ENCODE measurements around the gene ATF4. TPM values are rescaled to one million over a fixed set of nuclear protein-coding genes. Genes with fewer than 3 reads are reported as not detected.

The ATF4 gene
- total RNA-seq, 1 experiment from 2014 or later, result 900 TPM

GRCh38 chr22:39560127-39560526, 39.8 kb downstream of the ATF4 start:
- in situ Hi-C loops (cut with HindIII; ENCODE audit: low pct_unique_long_range_greater_than_20kb, low sequenced_read_pairs), result loop anchor here (25.0 kb wide), 1 partner anchor 452 kb away; no protein-coding TSS in a partner anchor
- DNase-seq (ENCODE audit: low read depth, low spot score), result no peak

- in situ Hi-C loops (cut with HindIII; ENCODE audit: low pct_unique_long_range_greater_than_20kb, low sequenced_read_pairs), result loop anchor here (25.0 kb wide), 1 partner anchor 449 kb away; no protein-coding TSS in a partner anchor
These were observed 42.6 kb downstream of the ATF4 start for GRCh38 chr22:39562839-39563489.

GRCh38 chr22:39563571-39564428, 43.4 kb downstream of the ATF4 start:
- in situ Hi-C loops (cut with HindIII; ENCODE audit: low pct_unique_long_range_greater_than_20kb, low sequenced_read_pairs), result loop anchor here (25.0 kb wide), 1 partner anchor 449 kb away; no protein-coding TSS in a partner anchor
- no peak for DNase-seq (ENCODE audit: low read depth, low spot score)

More at GRCh38 chr22:39562839-39563489, 42.6 kb downstream of the ATF4 start:
- DNase-seq (ENCODE audit: low read depth, low spot score), result no peak

GRCh38 chr22:39565414-39565944, 45.1 kb downstream of the ATF4 start:
- DNase-seq (ENCODE audit: low read depth, low spot score), result no peak
- in situ Hi-C loops (cut with HindIII; ENCODE audit: low pct_unique_long_range_greater_than_20kb, low sequenced_read_pairs), result loop anchor here (25.0 kb wide), 1 partner anchor 447 kb away; no protein-coding TSS in a partner anchor

- no peak for DNase-seq (ENCODE audit: low read depth, low spot score)
- in situ Hi-C loops (cut with HindIII; ENCODE audit: low pct_unique_long_range_greater_than_20kb, low sequenced_read_pairs), result loop anchor here (25.0 kb wide), 1 partner anchor 445 kb away; no protein-coding TSS in a partner anchor
These were observed 47.0 kb downstream of the ATF4 start for GRCh38 chr22:39567135-39567946.

- in situ Hi-C loops (cut with HindIII; ENCODE audit: low pct_unique_long_range_greater_than_20kb, low sequenced_read_pairs), result loop anchor here (25.0 kb wide), 1 partner anchor 444 kb away; no protein-coding TSS in a partner anchor
These were observed 48.1 kb downstream of the ATF4 start for GRCh38 chr22:39568278-39568981.

GRCh38 chr22:39569066-39569465, 48.7 kb downstream of the ATF4 start:
- DNase-seq (ENCODE audit: low read depth, low spot score), result no peak
- in situ Hi-C loops (cut with HindIII; ENCODE audit: low pct_unique_long_range_greater_than_20kb, low sequenced_read_pairs), result loop anchor here (25.0 kb wide), 1 partner anchor 443 kb away; no protein-coding TSS in a partner anchor

More at GRCh38 chr22:39568278-39568981, 48.1 kb downstream of the ATF4 start:
- DNase-seq (ENCODE audit: low read depth, low spot score), result no peak

- DNase-seq (ENCODE audit: low read depth, low spot score), result no peak
- in situ Hi-C loops (cut with HindIII; ENCODE audit: low pct_unique_long_range_greater_than_20kb, low sequenced_read_pairs), result loop anchor here (25.0 kb wide), 1 partner anchor 442 kb away; no protein-coding TSS in a partner anchor
These were observed 49.9 kb downstream of the ATF4 start for GRCh38 chr22:39570226-39570625.

- in situ Hi-C loops (cut with HindIII; ENCODE audit: low pct_unique_long_range_greater_than_20kb, low sequenced_read_pairs), result loop anchor here (25.0 kb wide), 1 partner anchor 442 kb away; no protein-coding TSS in a partner anchor
- no peak for DNase-seq (ENCODE audit: low read depth, low spot score)
These were observed 50.3 kb downstream of the ATF4 start, which contains the start of gene CACNA1I for GRCh38 chr22:39570665-39571064. CACNA1I (plus strand) TSS chr22:39570753; CDS start chr22:39570753, 0 bp downstream.

- in situ Hi-C loops (cut with HindIII; ENCODE audit: low pct_unique_long_range_greater_than_20kb, low sequenced_read_pairs), result loop anchor here (25.0 kb wide), 1 partner anchor 441 kb away; no protein-coding TSS in a partner anchor
- no peak for DNase-seq (ENCODE audit: low read depth, low spot score)
These were observed 51.2 kb downstream of the ATF4 start for GRCh38 chr22:39571538-39571937.

Other genes starting within 250 kb of the ATF4 start
- 3,161 and 3,465 TPM in 2 replicates for gene RPL3, start 200.9 kb upstream of the ATF4 start, total RNA-seq (2014; rRNA removed; shearing (Covaris generic))
- 29.6 and 30.1 TPM in 2 replicates for gene SYNGR1, start 170.6 kb upstream of the ATF4 start, total RNA-seq (2014; rRNA removed; shearing (Covaris generic))
- gene TAB1, start 120.8 kb upstream of the ATF4 start, total RNA-seq (2014; rRNA removed; shearing (Covaris generic)), result 14.5 and 16.6 TPM in 2 replicates
- 0.90 and 0.98 TPM in 2 replicates for gene MGAT3, start 63.5 kb upstream of the ATF4 start, total RNA-seq (2014; rRNA removed; shearing (Covaris generic))
- gene MIEF1, start 18.3 kb upstream of the ATF4 start, total RNA-seq (2014; rRNA removed; shearing (Covaris generic)), result 34.1 and 35.5 TPM in 2 replicates
- 173 and 176 TPM in 2 replicates for gene RPS19BP1, start 12.2 kb downstream of the ATF4 start, total RNA-seq (2014; rRNA removed; shearing (Covaris generic))
- not detected in 2 replicates for gene CACNA1I, start 50.2 kb downstream of the ATF4 start, total RNA-seq (2014; rRNA removed; shearing (Covaris generic))

Measured in SK-MEL-5 (cell line).